AML-193 (cell line): Measurements from ENCODE around the gene TMEM135.
A peak's percentile ranks its signal among the peaks of the same experiment; 100 is the strongest.
"Not testable (repeated sequence)": the region's sequence is repeated elsewhere in the genome, so short reads cannot be mapped to it uniquely, and the experiment has no call there.

Experiments used
- DNase-seq, 2 experiments: peaks; one replicate each; lab custom pipeline; 2025; lab: John Stamatoyannopoulos, UW

TMEM135 gene

GRCh38 chr11:87260811-87261210 lies 223.1 kb downstream of the TMEM135 start:
- no peak for DNase-seq

- DNase-seq = no peak
These were observed 225.6 kb downstream of the TMEM135 start for GRCh38 chr11:87263264-87263838.

- DNase-seq = no peak
These were observed 226.2 kb downstream of the TMEM135 start for GRCh38 chr11:87263979-87264378.

GRCh38 chr11:87265132-87265531 lies 227.4 kb downstream of the TMEM135 start:
- DNase-seq = no peak

GRCh38 chr11:87265979-87266378 lies 228.2 kb downstream of the TMEM135 start:
- no peak for DNase-seq

- DNase-seq = no peak
These were observed 229.0 kb downstream of the TMEM135 start for GRCh38 chr11:87266751-87267150.

- not testable (repeated sequence) for DNase-seq
These were observed 234.2 kb downstream of the TMEM135 start for GRCh38 chr11:87271951-87272350.

GRCh38 chr11:87275176-87275575 lies 237.4 kb downstream of the TMEM135 start:
- DNase-seq = no peak

- no peak for DNase-seq
These were observed 242.4 kb downstream of the TMEM135 start for GRCh38 chr11:87280143-87280542.

GRCh38 chr11:87281496-87281895 lies 243.8 kb downstream of the TMEM135 start:
- peak; percentile 39 to 52 for DNase-seq

GRCh38 chr11:87284306-87284705 lies 246.6 kb downstream of the TMEM135 start:
- no peak for DNase-seq

- DNase-seq = not testable (repeated sequence)
These were observed 247.9 kb downstream of the TMEM135 start for GRCh38 chr11:87285674-87286073.

- no peak for DNase-seq
These were observed 248.6 kb downstream of the TMEM135 start for GRCh38 chr11:87286338-87286737.

- peak; percentile 57 to 62 for DNase-seq
These were observed 252.7 kb downstream of the TMEM135 start for GRCh38 chr11:87290304-87290922.

- DNase-seq = no peak
These were observed 254.9 kb downstream of the TMEM135 start for GRCh38 chr11:87292598-87292997.

GRCh38 chr11:87295237-87295636 lies 257.5 kb downstream of the TMEM135 start:
- no peak for DNase-seq

- DNase-seq = no peak
These were observed 258.9 kb downstream of the TMEM135 start for GRCh38 chr11:87296627-87297026.

- DNase-seq = no peak
These were observed 260.4 kb downstream of the TMEM135 start for GRCh38 chr11:87298155-87298554.

- DNase-seq = no peak
These were observed 261.3 kb downstream of the TMEM135 start for GRCh38 chr11:87299041-87299481.

GRCh38 chr11:87300640-87301380 lies 263.1 kb downstream of the TMEM135 start:
- no peak for DNase-seq

GRCh38 chr11:87301785-87302540 lies 264.2 kb downstream of the TMEM135 start:
- no peak for DNase-seq

GRCh38 chr11:87304412-87304811 lies 266.7 kb downstream of the TMEM135 start:
- no peak for DNase-seq
